ENCODE data around the gene D2HGDH.
"Not testable (repeated sequence)": the region's sequence is repeated elsewhere in the genome, so short reads cannot be mapped to it uniquely, and the experiment has no call there.

The D2HGDH gene

GRCh38 chr2:241804326-241805229 is 70.1 kb downstream of the D2HGDH start:
- in situ Hi-C loops (cut with MboI; ENCODE audit: low sequenced_read_pairs): no loop called here

- in situ Hi-C loops (cut with MboI; ENCODE audit: low sequenced_read_pairs): not testable (repeated sequence)
These were observed 71.8 kb downstream of the D2HGDH start for GRCh38 chr2:241806217-241806616.

GRCh38 chr2:241808051-241808720 is 73.8 kb downstream of the D2HGDH start:
- in situ Hi-C loops (cut with MboI; ENCODE audit: low sequenced_read_pairs): no loop called here

GRCh38 chr2:241808721-241809382 is 74.4 kb downstream of the D2HGDH start, which contains the start of gene NEU4:
TSS of gene NEU4 (plus strand) at chr2:241809193. CDS start at chr2:241814485, 5,292 bp downstream.
- in situ Hi-C loops (cut with MboI; ENCODE audit: low sequenced_read_pairs): no loop called here

- in situ Hi-C loops (cut with MboI; ENCODE audit: low sequenced_read_pairs): no loop called here
These were observed 75.2 kb downstream of the D2HGDH start for GRCh38 chr2:241809383-241810306.

- in situ Hi-C loops (cut with MboI; ENCODE audit: low sequenced_read_pairs): no loop called here
These were observed 76.1 kb downstream of the D2HGDH start for GRCh38 chr2:241810307-241811200.

- in situ Hi-C loops (cut with MboI; ENCODE audit: low sequenced_read_pairs): no loop called here
These were observed 76.9 kb downstream of the D2HGDH start for GRCh38 chr2:241811201-241811951.

GRCh38 chr2:241811952-241812729 is 77.7 kb downstream of the D2HGDH start:
- in situ Hi-C loops (cut with MboI; ENCODE audit: low sequenced_read_pairs): no loop called here

- in situ Hi-C loops (cut with MboI; ENCODE audit: low sequenced_read_pairs): no loop called here
These were observed 78.6 kb downstream of the D2HGDH start for GRCh38 chr2:241812730-241813643.

- in situ Hi-C loops (cut with MboI; ENCODE audit: low sequenced_read_pairs): no loop called here
These were observed 79.4 kb downstream of the D2HGDH start for GRCh38 chr2:241813644-241814392.

GRCh38 chr2:241814393-241814642 is 79.9 kb downstream of the D2HGDH start:
- in situ Hi-C loops (cut with MboI; ENCODE audit: low sequenced_read_pairs): no loop called here

GRCh38 chr2:241814643-241815476 is 80.4 kb downstream of the D2HGDH start:
- in situ Hi-C loops (cut with MboI; ENCODE audit: low sequenced_read_pairs): no loop called here

GRCh38 chr2:241815477-241816430 is 81.3 kb downstream of the D2HGDH start:
- in situ Hi-C loops (cut with MboI; ENCODE audit: low sequenced_read_pairs): no loop called here

- in situ Hi-C loops (cut with MboI; ENCODE audit: low sequenced_read_pairs): no loop called here
These were observed 82.1 kb downstream of the D2HGDH start for GRCh38 chr2:241816431-241817121.

Measured in HL-60/S4 treated with retinoic acid at 250 ng/mL for 4 days and 3 days (cell line).